Activated CD8-positive, alpha-beta memory T cell treated with anti-CD3 and anti-CD28 coated beads, Interleukin-2, amount 50 U/mL, for 24 hours (primary cell): ENCODE data around the gene FTH1.

Source experiments
- DNase-seq: peaks from one replicate; pipeline ENCODE4 v3.0.0-alpha.2; 2020; ENCODE audit errors: extremely low read depth

The FTH1 gene

GRCh38 chr11:61948505-61948904 is 18.9 kb downstream of the FTH1 start:
- no peak for DNase-seq

- no peak for DNase-seq
Measured at GRCh38 chr11:61947486-61948210, 19.8 kb downstream of the FTH1 start.

GRCh38 chr11:61946894-61947293 is 20.5 kb downstream of the FTH1 start:
- DNase-seq: no peak

GRCh38 chr11:61945191-61945590 is 22.2 kb downstream of the FTH1 start:
- no peak for DNase-seq

- no peak for DNase-seq
Measured at GRCh38 chr11:61940466-61940865, 27.0 kb downstream of the FTH1 start.

- no peak for DNase-seq
Measured at GRCh38 chr11:61935861-61936260, 31.6 kb downstream of the FTH1 start.

GRCh38 chr11:61930933-61931332 is 36.5 kb downstream of the FTH1 start:
- no peak for DNase-seq

GRCh38 chr11:61928606-61929005 is 38.8 kb downstream of the FTH1 start:
- no peak for DNase-seq

GRCh38 chr11:61927501-61927900 is 39.9 kb downstream of the FTH1 start:
- no peak for DNase-seq

- DNase-seq: no peak
Measured at GRCh38 chr11:61926235-61926634, 41.2 kb downstream of the FTH1 start.

GRCh38 chr11:61925736-61926135 is 41.7 kb downstream of the FTH1 start:
- DNase-seq: no peak

GRCh38 chr11:61924064-61924455 is 43.4 kb downstream of the FTH1 start:
- no peak for DNase-seq

- DNase-seq: no peak
Measured at GRCh38 chr11:61923166-61924063, 44.0 kb downstream of the FTH1 start.

- DNase-seq: no peak
Measured at GRCh38 chr11:61922539-61922938, 44.9 kb downstream of the FTH1 start.

GRCh38 chr11:61921446-61921845 is 46.0 kb downstream of the FTH1 start:
- no peak for DNase-seq

GRCh38 chr11:61919705-61920631 is 47.5 kb downstream of the FTH1 start:
- DNase-seq: no peak

GRCh38 chr11:61918938-61919704 is 48.3 kb downstream of the FTH1 start:
- DNase-seq: no peak

- DNase-seq: no peak
Measured at GRCh38 chr11:61918251-61918937, 49.0 kb downstream of the FTH1 start.

- DNase-seq: no peak
Measured at GRCh38 chr11:61917334-61918109, 49.9 kb downstream of the FTH1 start, which contains the start of gene RAB3IL1. Gene RAB3IL1 (minus strand): TSS chr11:61917566. CDS start chr11:61917367, 199 bp downstream.
